Nephron (organoid): ENCODE results near the gene LMTK2.

Experiments used
- H3K27ac Mint-ChIP-seq, 3 experiments: 2 replicates each; pipeline ENCODE4 v1.8.0; 2020; ENCODE audit warnings: mixed read lengths in 3 of 3, mild to moderate bottlenecking in 2 of 3, moderate library complexity in 1 of 3
- H3K27me3 Mint-ChIP-seq: 2 replicates; pipeline ENCODE4 v1.8.0; 2021; ENCODE audit warnings: low read depth, mild to moderate bottlenecking, moderate library complexity, mixed read lengths
- H3K36me3 Mint-ChIP-seq: 2 replicates; pipeline ENCODE4 v1.8.0; 2020; ENCODE audit warnings: low read depth, mixed read lengths
- H3K4me1 Mint-ChIP-seq: 2 replicates; pipeline ENCODE4 v1.8.0; 2020; ENCODE audit warnings: mixed read lengths
- H3K4me3 Mint-ChIP-seq, 3 experiments: 2 replicates each; pipeline ENCODE4 v1.8.0; 2020; ENCODE audit warnings: mild to moderate bottlenecking in 3 of 3, mixed read lengths in 3 of 3, moderate library complexity in 2 of 3
- H3K9me3 Mint-ChIP-seq: 2 replicates; pipeline ENCODE4 v1.8.0; 2020; ENCODE audit warnings: mixed read lengths
- TF ChIP-seq, protein P1 (sequence below), 3 experiments: fragments of 200-600 bp; sonication (generic); IDR thresholded peaks; one replicate each; pipeline ENCODE4 v1.5.0; 2021; ENCODE audit warnings: antibody characterized with exemption in 3 of 3; ENCODE audit not compliant: unreplicated experiment in 3 of 3

LMTK2 gene

DNA sequence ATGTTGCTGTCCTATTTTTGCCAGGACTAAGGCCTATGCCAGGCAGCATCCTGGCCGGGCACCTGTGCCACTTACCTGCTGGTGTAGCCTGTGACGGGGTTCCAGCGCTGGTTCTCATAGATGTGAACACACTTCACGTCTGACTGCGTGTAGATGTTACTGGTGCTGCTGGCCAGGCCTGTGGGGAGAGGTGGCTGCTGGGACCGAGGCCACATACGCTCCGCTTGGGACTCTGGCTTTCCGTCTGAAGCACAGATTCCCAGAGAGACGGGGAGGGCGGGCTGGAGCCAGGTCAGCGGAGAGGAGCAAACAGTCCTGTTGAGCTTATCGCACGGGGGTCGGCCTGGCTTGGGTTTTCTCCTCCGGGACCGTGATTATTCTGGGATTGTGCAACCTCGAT, 121.3 kb downstream of the LMTK2 start:
- H3K27me3 Mint-ChIP-seq = no peaks in the 10 kb centered on the region
- peaks cover 10% of the 10 kb centered on the region for H3K36me3 Mint-ChIP-seq
- H3K4me3 Mint-ChIP-seq = no peak overlapping the region
- no peak overlapping the region for H3K27ac Mint-ChIP-seq
- no peaks in the 10 kb centered on the region for H3K4me1 Mint-ChIP-seq
- TF ChIP-seq, protein P1, sequence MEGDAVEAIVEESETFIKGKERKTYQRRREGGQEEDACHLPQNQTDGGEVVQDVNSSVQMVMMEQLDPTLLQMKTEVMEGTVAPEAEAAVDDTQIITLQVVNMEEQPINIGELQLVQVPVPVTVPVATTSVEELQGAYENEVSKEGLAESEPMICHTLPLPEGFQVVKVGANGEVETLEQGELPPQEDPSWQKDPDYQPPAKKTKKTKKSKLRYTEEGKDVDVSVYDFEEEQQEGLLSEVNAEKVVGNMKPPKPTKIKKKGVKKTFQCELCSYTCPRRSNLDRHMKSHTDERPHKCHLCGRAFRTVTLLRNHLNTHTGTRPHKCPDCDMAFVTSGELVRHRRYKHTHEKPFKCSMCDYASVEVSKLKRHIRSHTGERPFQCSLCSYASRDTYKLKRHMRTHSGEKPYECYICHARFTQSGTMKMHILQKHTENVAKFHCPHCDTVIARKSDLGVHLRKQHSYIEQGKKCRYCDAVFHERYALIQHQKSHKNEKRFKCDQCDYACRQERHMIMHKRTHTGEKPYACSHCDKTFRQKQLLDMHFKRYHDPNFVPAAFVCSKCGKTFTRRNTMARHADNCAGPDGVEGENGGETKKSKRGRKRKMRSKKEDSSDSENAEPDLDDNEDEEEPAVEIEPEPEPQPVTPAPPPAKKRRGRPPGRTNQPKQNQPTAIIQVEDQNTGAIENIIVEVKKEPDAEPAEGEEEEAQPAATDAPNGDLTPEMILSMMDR (IDR thresholded peaks at IDR 0.05; ENCODE audit: unreplicated experiment in 3 of 3) = no peak
- no peaks in the 10 kb centered on the region for H3K9me3 Mint-ChIP-seq

- Mint-ChIP-seq H3K4me1 (no peaks in the 10 kb centered on the region), H3K27ac (no peak overlapping the region), H3K9me3 (no peaks in the 10 kb centered on the region), H3K27me3 (no peaks in the 10 kb centered on the region), H3K4me3 (no peak overlapping the region), H3K36me3 (peaks cover 10% of the 10 kb centered on the region)
- TF ChIP-seq, protein P1 (IDR thresholded peaks at IDR 0.05; ENCODE audit: unreplicated experiment in 3 of 3) = no peak
These were observed 122.1 kb downstream of the LMTK2 start for GRCh38 chr7:98228801-98229200.

GRCh38 chr7:98229441-98229840, 122.8 kb downstream of the LMTK2 start:
- Mint-ChIP-seq H3K27ac (no peak overlapping the region), H3K36me3 (peaks cover 10% of the 10 kb centered on the region), H3K4me1 (no peaks in the 10 kb centered on the region), H3K9me3 (no peaks in the 10 kb centered on the region), H3K4me3 (no peak overlapping the region), H3K27me3 (no peaks in the 10 kb centered on the region)
- TF ChIP-seq, protein P1 (IDR thresholded peaks at IDR 0.05; ENCODE audit: unreplicated experiment in 3 of 3) = no peak

DNA sequence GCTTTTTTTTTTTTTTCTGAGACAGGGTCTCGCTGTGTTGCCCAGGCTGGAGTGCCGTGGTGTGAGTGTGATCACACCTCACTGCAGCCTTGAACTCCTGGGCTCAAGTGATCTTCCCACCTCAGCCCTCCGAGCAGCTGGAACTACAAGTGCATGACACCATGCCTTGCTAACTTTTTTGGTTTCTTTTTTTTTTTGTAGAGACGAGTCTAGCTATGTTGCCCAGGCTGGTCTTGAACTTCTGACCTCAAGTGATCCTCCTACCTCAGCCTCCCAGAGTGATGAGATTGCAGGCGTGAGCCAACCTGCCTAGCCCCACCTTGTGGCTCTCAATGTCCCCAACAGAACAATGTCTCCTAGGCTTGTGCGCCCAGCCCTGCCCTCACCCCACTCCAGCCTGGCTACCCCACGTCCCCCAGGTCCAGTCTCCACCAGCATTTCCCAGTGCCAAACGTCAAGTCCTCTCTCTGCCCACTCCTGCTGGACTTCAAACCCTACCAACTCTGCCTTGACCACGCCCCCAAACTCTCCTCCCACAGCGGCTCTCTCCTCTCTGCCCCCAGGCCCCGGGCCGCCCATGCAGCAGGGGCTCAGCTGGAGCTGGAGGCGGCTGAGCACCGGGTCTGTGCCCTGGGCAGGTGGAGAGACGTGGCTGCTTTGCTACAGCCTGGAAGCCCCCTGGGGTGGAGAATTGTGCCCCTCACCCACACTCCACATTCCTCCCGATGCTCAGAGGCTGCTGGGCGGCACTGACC, 123.5 kb downstream of the LMTK2 start:
- H3K9me3 Mint-ChIP-seq = no peaks in the 10 kb centered on the region
- no peaks in the 10 kb centered on the region for H3K27me3 Mint-ChIP-seq
- TF ChIP-seq, protein P1 (IDR thresholded peaks at IDR 0.05; ENCODE audit: unreplicated experiment in 3 of 3) = no peak
- no peak overlapping the region for H3K4me3 Mint-ChIP-seq
- peaks cover 14% of the 10 kb centered on the region for H3K36me3 Mint-ChIP-seq
- no peak overlapping the region for H3K27ac Mint-ChIP-seq
- H3K4me1 Mint-ChIP-seq = no peaks in the 10 kb centered on the region

- H3K36me3 Mint-ChIP-seq = peaks cover 9% of the 10 kb centered on the region
- H3K27me3 Mint-ChIP-seq = no peaks in the 10 kb centered on the region
- no peak overlapping the region for H3K4me3 Mint-ChIP-seq
- no peaks in the 10 kb centered on the region for H3K4me1 Mint-ChIP-seq
- no peak overlapping the region for H3K27ac Mint-ChIP-seq
- TF ChIP-seq, protein P1 (IDR thresholded peaks at IDR 0.05; ENCODE audit: unreplicated experiment in 3 of 3) = no peak
- no peaks in the 10 kb centered on the region for H3K9me3 Mint-ChIP-seq
These were observed 124.2 kb downstream of the LMTK2 start for GRCh38 chr7:98230746-98231471.
